ENCODE results near the gene CATSPERD. TPM values are rescaled to one million over a fixed set of nuclear protein-coding genes. Genes with fewer than 3 reads are reported as not detected.
A peak's percentile ranks its signal among the peaks of the same experiment; 100 is the strongest.

Gene CATSPERD
- total RNA-seq, 2 experiments from 2014 or later = not detected

- DNase-seq = no peak
- ChIA-PET CTCF (interaction anchor here (0.7 kb wide), 1 partner anchor 10 kb away, joined by 3 read pairs; the partner anchor contains the start of gene RPL36), POLR2A (no interaction called here)
- H3K27me3 Mint-ChIP-seq = no peaks in the 10 kb centered on the region
- H3K4me3 Mint-ChIP-seq = peak overlapping the region; percentile 95
- H3K36me3 Mint-ChIP-seq (ENCODE audit: low read depth) = peaks cover 2% of the 10 kb centered on the region
- peak overlapping the region; percentile 91 for H3K27ac Mint-ChIP-seq
- H3K9me3 Mint-ChIP-seq = no peaks in the 10 kb centered on the region
- H3K4me1 Mint-ChIP-seq = peaks cover 21% of the 10 kb centered on the region
Measured at GRCh38 chr19:5679289-5680083, 41.0 kb upstream of the CATSPERD start.

- peaks cover 21% of the 10 kb centered on the region for H3K4me1 Mint-ChIP-seq
- H3K27ac Mint-ChIP-seq = peak overlapping the region; percentile 91
- peak overlapping the region; percentile 95 for H3K4me3 Mint-ChIP-seq
- peaks cover 2% of the 10 kb centered on the region for H3K36me3 Mint-ChIP-seq (ENCODE audit: low read depth)
- H3K9me3 Mint-ChIP-seq = no peaks in the 10 kb centered on the region
- H3K27me3 Mint-ChIP-seq = no peaks in the 10 kb centered on the region
- CTCF ChIA-PET = no interaction called here
- DNase-seq = no peak
- POLR2A ChIA-PET = no interaction called here
Measured at GRCh38 chr19:5680084-5680436, 40.4 kb upstream of the CATSPERD start.

- H3K4me3 Mint-ChIP-seq = peak within 1 kb of the TSS; percentile 95
- no peaks in the 10 kb centered on the region for H3K36me3 Mint-ChIP-seq (ENCODE audit: low read depth)
- CTCF ChIA-PET = no interaction called here
- H3K9me3 Mint-ChIP-seq = no peaks in the 10 kb centered on the region
- H3K4me1 Mint-ChIP-seq = peaks cover 21% of the 10 kb centered on the region
- no peaks in the 10 kb centered on the region for H3K27me3 Mint-ChIP-seq
- POLR2A ChIA-PET = no interaction called here
- peak within 1 kb of the TSS; percentile 91 for H3K27ac Mint-ChIP-seq
- peak; percentile 99 for DNase-seq
Measured at GRCh38 chr19:5680437-5681368, 39.7 kb upstream of the CATSPERD start, which contains the start of the genes HSD11B1L and MICOS13. Gene HSD11B1L (plus strand): TSS chr19:5681027. CDS start chr19:5684833, 3,806 bp downstream. Gene MICOS13 (minus strand): TSS chr19:5680516. CDS start chr19:5680486, 30 bp downstream.

- DNase-seq = no peak
- ChIA-PET POLR2A (no interaction called here), CTCF (interaction anchor here (0.8 kb wide), 1 partner anchor 27 kb away, joined by 3 read pairs; no protein-coding TSS in a partner anchor)
- no peaks in the 10 kb centered on the region for H3K27me3 Mint-ChIP-seq
- no peaks in the 10 kb centered on the region for H3K9me3 Mint-ChIP-seq
- H3K27ac Mint-ChIP-seq = peak overlapping the region; percentile 68
- H3K4me3 Mint-ChIP-seq = peak overlapping the region; percentile 68
- H3K4me1 Mint-ChIP-seq = peaks cover 29% of the 10 kb centered on the region
- no peaks in the 10 kb centered on the region for H3K36me3 Mint-ChIP-seq (ENCODE audit: low read depth)
Measured at GRCh38 chr19:5681391-5682106, 38.9 kb upstream of the CATSPERD start.

- no peaks in the 10 kb centered on the region for H3K9me3 Mint-ChIP-seq
- ChIA-PET POLR2A (no interaction called here), CTCF (interaction anchor here (0.8 kb wide), 1 partner anchor 27 kb away, joined by 3 read pairs; no protein-coding TSS in a partner anchor)
- H3K4me3 Mint-ChIP-seq = peak overlapping the region; percentile 68
- no peaks in the 10 kb centered on the region for H3K36me3 Mint-ChIP-seq (ENCODE audit: low read depth)
- peaks cover 30% of the 10 kb centered on the region for H3K4me1 Mint-ChIP-seq
- no peaks in the 10 kb centered on the region for H3K27me3 Mint-ChIP-seq
- H3K27ac Mint-ChIP-seq = peak overlapping the region; percentile 72
- no peak for DNase-seq
Measured at GRCh38 chr19:5682107-5682482, 38.3 kb upstream of the CATSPERD start.

- H3K4me1 Mint-ChIP-seq = peaks cover 34% of the 10 kb centered on the region
- no peaks in the 10 kb centered on the region for H3K9me3 Mint-ChIP-seq
- no peak for DNase-seq
- H3K27me3 Mint-ChIP-seq = no peaks in the 10 kb centered on the region
- no peaks in the 10 kb centered on the region for H3K36me3 Mint-ChIP-seq (ENCODE audit: low read depth)
- H3K27ac Mint-ChIP-seq = no peak overlapping the region
- ChIA-PET CTCF (interaction anchor here (0.6 to 1.3 kb wide), 2 partner anchors 38 to 681 kb away, joined by 3 to 5 read pairs; partner anchors contain the start of gene CATSPERD), POLR2A (no interaction called here)
- H3K4me3 Mint-ChIP-seq = no peak overlapping the region
Measured at GRCh38 chr19:5683177-5683886, 37.1 kb upstream of the CATSPERD start.

GRCh38 chr19:5684694-5685430 lies 35.6 kb upstream of the CATSPERD start:
- Mint-ChIP-seq H3K27ac (no peak overlapping the region), H3K4me1 (peaks cover 35% of the 10 kb centered on the region), H3K4me3 (no peak overlapping the region), H3K36me3 (ENCODE audit: low read depth) (no peaks in the 10 kb centered on the region), H3K27me3 (no peaks in the 10 kb centered on the region), H3K9me3 (no peaks in the 10 kb centered on the region)
- no peak for DNase-seq
- CTCF ChIA-PET = no interaction called here
- POLR2A ChIA-PET = no interaction called here

GRCh38 chr19:5686326-5686646 lies 34.2 kb upstream of the CATSPERD start:
- CTCF ChIA-PET = interaction anchor here (0.6 to 2.4 kb wide), 14 partner anchors 10 to 142 kb away, joined by 3 to 17 read pairs (median 6); partner anchors contain the start of genes CATSPERD, LONP1, NRTN and SAFB

GRCh38 chr19:5686647-5687359 lies 33.6 kb upstream of the CATSPERD start:
- POLR2A ChIA-PET = interaction anchor here (0.6 kb wide), 1 partner anchor 281 kb away, joined by 3 read pairs; no protein-coding TSS in a partner anchor

More at GRCh38 chr19:5686326-5686646, 34.2 kb upstream of the CATSPERD start:
- Mint-ChIP-seq H3K9me3 (no peaks in the 10 kb centered on the region), H3K4me3 (peak overlapping the region; percentile 73), H3K27me3 (no peaks in the 10 kb centered on the region), H3K27ac (peak overlapping the region; percentile 91), H3K36me3 (ENCODE audit: low read depth) (peaks cover 9% of the 10 kb centered on the region), H3K4me1 (peaks cover 33% of the 10 kb centered on the region)
- POLR2A ChIA-PET = no interaction called here
- DNase-seq = no peak

GRCh38 chr19:5687360-5688198 lies 32.9 kb upstream of the CATSPERD start:
- POLR2A ChIA-PET = interaction anchor here (0.6 kb wide), 1 partner anchor 280 kb away, joined by 3 read pairs; no protein-coding TSS in a partner anchor
- H3K9me3 Mint-ChIP-seq = no peaks in the 10 kb centered on the region
- peak overlapping the region; percentile 87 for H3K27ac Mint-ChIP-seq

More at GRCh38 chr19:5686647-5687359, 33.6 kb upstream of the CATSPERD start:
- no peaks in the 10 kb centered on the region for H3K9me3 Mint-ChIP-seq
- H3K4me3 Mint-ChIP-seq = peak overlapping the region; percentile 73
- CTCF ChIA-PET = interaction anchor here (0.6 to 2.4 kb wide), 26 partner anchors 9 to 906 kb away, joined by 3 to 17 read pairs (median 4); partner anchors contain the start of genes CATSPERD, LONP1, NRTN and SAFB
- peak overlapping the region; percentile 91 for H3K27ac Mint-ChIP-seq
- H3K4me1 Mint-ChIP-seq = peaks cover 28% of the 10 kb centered on the region
- peak; percentile 97 for DNase-seq
- peaks cover 9% of the 10 kb centered on the region for H3K36me3 Mint-ChIP-seq (ENCODE audit: low read depth)
- H3K27me3 Mint-ChIP-seq = no peaks in the 10 kb centered on the region

More at GRCh38 chr19:5687360-5688198, 32.9 kb upstream of the CATSPERD start:
- peaks cover 15% of the 10 kb centered on the region for H3K36me3 Mint-ChIP-seq (ENCODE audit: low read depth)
- no peaks in the 10 kb centered on the region for H3K27me3 Mint-ChIP-seq
- no peak for DNase-seq
- CTCF ChIA-PET = interaction anchor here (0.6 to 2.4 kb wide), 24 partner anchors 9 to 906 kb away, joined by 3 to 17 read pairs (median 4); partner anchors contain the start of genes CATSPERD, LONP1, NRTN and SAFB
- H3K4me3 Mint-ChIP-seq = peak overlapping the region; percentile 73
- H3K4me1 Mint-ChIP-seq = peaks cover 30% of the 10 kb centered on the region

All from activated CD4-positive, alpha-beta T cell treated with anti-CD3 and anti-CD28 coated beads, Interleukin-2, amount 10 ng/mL, durations not matched to agents 7 days and 5 days (primary cell).